ENCODE measurements around the gene OR8B4.
"Not testable (repeated sequence)": the region's sequence is repeated elsewhere in the genome, so short reads cannot be mapped to it uniquely, and the experiment has no call there.

OR8B4 gene

DNA sequence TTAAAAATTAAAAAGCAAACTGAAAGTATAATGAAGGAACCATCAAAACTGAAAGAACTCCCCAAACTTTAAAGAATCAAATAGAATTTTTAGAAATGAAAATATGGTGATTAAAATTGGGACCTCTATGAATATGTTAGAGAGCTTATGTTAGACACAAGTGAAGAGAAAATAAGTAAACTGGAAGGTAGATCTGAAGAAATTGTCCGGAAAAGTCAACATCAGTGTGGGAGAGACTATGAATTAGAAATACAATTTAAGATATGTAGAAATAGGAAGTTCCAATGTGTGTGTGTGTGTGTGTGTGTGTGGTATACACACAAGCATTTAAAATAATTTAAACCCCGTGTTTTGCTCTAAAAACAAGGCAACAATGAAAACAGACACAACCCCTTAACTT lies 4.9 kb upstream of the OR8B4 start:
- TF ChIP-seq FOXK2 (IDR thresholded peaks at IDR 0.05) (no peak), FOXM1 (IDR thresholded peaks at IDR 0.05; ENCODE audit: borderline replicate concordance) (no peak), FOXA1 (IDR thresholded peaks at IDR 0.05) (no peak), TARDBP (IDR thresholded peaks at IDR 0.05) (no peak), CTBP1 (IDR thresholded peaks at IDR 0.05; ENCODE audit: borderline replicate concordance) (no peak)
- POLR2A ChIA-PET: no interaction called here
- CTCF ChIA-PET: interaction anchor here (1.1 kb wide), 1 partner anchor 31 kb away, joined by 3 read pairs; no protein-coding TSS in a partner anchor
- DNase-seq (ENCODE audit: extremely low spot score): no peak

DNA sequence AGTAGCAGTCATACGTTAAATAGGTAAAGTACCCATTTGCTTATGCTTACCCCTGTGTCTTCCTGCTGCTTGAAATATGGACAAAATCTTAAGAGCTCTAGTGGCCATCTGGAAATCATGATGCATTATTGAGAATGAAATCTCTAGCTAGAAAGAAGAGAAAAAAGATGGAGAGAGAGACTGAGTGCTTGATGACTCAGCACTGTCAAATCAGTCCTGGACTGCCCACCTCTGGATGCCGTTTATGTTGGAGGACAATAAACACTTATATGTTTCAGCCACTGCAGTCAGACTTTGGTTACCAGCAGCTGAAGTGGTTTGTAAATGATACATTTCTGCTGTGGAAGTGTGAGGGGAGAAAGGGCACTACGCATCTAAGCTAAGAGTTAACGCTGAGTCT lies 3.6 kb downstream of the OR8B4 start:
- CTCF ChIA-PET: interaction anchor here (0.6 kb wide), 1 partner anchor 359 kb away, joined by 8 read pairs; no protein-coding TSS in a partner anchor

DNA sequence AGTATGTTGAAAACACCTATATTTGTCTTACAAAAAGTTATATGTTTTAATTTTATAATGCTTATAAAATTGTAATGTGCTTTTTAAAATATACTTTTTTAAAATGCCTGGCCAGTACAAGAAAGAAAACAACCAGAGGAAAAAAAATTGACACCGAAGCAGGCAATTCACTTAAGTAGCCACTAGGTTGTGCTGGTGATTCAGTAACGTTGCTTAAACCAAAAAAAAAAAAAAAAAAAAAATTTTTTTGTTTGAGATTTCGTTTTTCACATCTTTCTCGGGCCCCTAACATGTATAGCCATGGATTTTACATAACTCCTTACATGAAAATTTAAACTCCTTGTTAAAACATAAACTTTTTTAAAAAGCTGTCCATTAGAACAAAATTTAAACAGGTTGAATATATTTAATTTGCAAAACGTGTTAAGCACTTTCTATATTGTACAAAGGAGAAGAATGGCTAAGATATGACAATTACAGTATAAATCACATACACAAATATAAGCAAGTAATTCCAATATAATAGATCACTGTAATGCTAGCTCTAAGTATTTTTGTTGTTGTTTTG lies 9.2 kb downstream of the OR8B4 start:
- ChIA-PET POLR2A (no interaction called here), CTCF (interaction anchor here (0.6 to 1.6 kb wide), 4 partner anchors 13 to 209 kb away, joined by 4 to 8 read pairs (median 6); no protein-coding TSS in a partner anchor)
- no peak for DNase-seq (ENCODE audit: extremely low spot score)
- TF ChIP-seq BHLHE40 (IDR thresholded peaks at IDR 0.05; ENCODE audit: borderline replicate concordance): no peak
- TF ChIP-seq ZNF384 (IDR thresholded peaks at IDR 0.05): peak; percentile 86
- no peak for TF ChIP-seq NFRKB (IDR thresholded peaks at IDR 0.05)
- TF ChIP-seq CTBP1 (IDR thresholded peaks at IDR 0.05; ENCODE audit: borderline replicate concordance): no peak

More for the DNA sequence above, 3.6 kb downstream of the OR8B4 start:
- DNase-seq (ENCODE audit: extremely low spot score): no peak
- POLR2A ChIA-PET: no interaction called here
- TF ChIP-seq BHLHE40 (IDR thresholded peaks at IDR 0.05; ENCODE audit: borderline replicate concordance) (no peak), FOXK2 (IDR thresholded peaks at IDR 0.05) (no peak), ZNF384 (IDR thresholded peaks at IDR 0.05) (no peak), HDGF (IDR thresholded peaks at IDR 0.05; ENCODE audit: borderline replicate concordance) (no peak), TARDBP (IDR thresholded peaks at IDR 0.05) (no peak), FOXA1 (IDR thresholded peaks at IDR 0.05) (no peak), ARNT (IDR thresholded peaks at IDR 0.05) (no peak), FOXM1 (IDR thresholded peaks at IDR 0.05; ENCODE audit: borderline replicate concordance) (no peak), LEF1 (IDR thresholded peaks at IDR 0.05; ENCODE audit: borderline replicate concordance) (no peak), ELF4 (IDR thresholded peaks at IDR 0.05) (no peak), NFRKB (IDR thresholded peaks at IDR 0.05) (no peak), SP1 (IDR thresholded peaks at IDR 0.05) (no peak), CTBP1 (IDR thresholded peaks at IDR 0.05; ENCODE audit: borderline replicate concordance) (no peak), SUZ12 (IDR thresholded peaks at IDR 0.05) (no peak), L3MBTL2 (conservative IDR thresholded peaks at IDR 0.05) (no peak)
- TF ChIP-seq, protein P1, sequence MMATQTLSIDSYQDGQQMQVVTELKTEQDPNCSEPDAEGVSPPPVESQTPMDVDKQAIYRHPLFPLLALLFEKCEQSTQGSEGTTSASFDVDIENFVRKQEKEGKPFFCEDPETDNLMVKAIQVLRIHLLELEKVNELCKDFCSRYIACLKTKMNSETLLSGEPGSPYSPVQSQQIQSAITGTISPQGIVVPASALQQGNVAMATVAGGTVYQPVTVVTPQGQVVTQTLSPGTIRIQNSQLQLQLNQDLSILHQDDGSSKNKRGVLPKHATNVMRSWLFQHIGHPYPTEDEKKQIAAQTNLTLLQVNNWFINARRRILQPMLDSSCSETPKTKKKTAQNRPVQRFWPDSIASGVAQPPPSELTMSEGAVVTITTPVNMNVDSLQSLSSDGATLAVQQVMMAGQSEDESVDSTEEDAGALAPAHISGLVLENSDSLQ (IDR thresholded peaks at IDR 0.05): no peak

DNA sequence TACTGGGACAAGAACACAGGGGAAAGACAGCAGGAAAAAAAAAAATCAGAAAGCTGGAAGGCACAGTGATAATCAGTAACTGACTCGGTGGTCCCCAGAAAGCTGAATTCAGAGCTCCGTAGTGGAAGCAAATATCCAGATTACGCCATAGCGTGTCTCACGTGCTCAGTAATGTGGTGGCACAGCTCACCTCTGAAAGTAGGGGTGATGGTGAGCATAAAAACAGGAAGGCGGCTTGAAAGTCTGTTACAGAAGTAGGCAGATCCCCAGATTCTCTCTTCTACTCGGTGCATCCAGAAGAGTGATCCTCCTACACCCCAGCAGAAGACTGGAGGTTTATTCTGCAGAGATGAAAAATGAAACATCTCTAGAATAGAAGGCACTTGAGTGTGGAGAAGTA lies 14.8 kb downstream of the OR8B4 start:
- CTCF ChIA-PET: no interaction called here
- POLR2A ChIA-PET: no interaction called here

DNA sequence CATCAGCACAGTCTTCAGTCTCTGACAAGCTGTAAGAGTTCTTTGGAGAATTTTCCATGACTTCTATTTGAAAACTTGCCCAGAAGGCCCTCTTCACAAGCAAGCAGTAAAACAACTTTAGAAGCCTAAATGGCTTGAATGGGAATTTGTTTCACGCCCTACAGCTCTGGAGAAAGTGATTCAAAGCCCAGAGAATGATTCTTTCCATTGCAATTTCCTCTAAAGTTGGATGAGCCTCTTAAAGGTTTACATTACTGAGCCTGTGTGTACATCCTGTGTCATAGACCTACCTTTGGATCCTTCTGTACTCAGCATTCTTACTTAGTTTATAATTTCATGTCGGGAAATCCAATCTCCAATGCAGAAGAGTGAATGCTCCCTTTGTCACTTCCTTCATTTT lies 19.1 kb downstream of the OR8B4 start:
- no peak for DNase-seq (ENCODE audit: extremely low spot score)
- ChIA-PET POLR2A (no interaction called here), CTCF (no interaction called here)
- TF ChIP-seq BHLHE40 (IDR thresholded peaks at IDR 0.05; ENCODE audit: borderline replicate concordance) (no peak), FOXK2 (IDR thresholded peaks at IDR 0.05) (no peak), LEF1 (IDR thresholded peaks at IDR 0.05; ENCODE audit: borderline replicate concordance) (no peak), SP1 (IDR thresholded peaks at IDR 0.05) (no peak), ARNT (IDR thresholded peaks at IDR 0.05) (no peak), TARDBP (IDR thresholded peaks at IDR 0.05) (no peak), ZNF384 (IDR thresholded peaks at IDR 0.05) (no peak), ELF4 (IDR thresholded peaks at IDR 0.05) (no peak), L3MBTL2 (conservative IDR thresholded peaks at IDR 0.05) (no peak), FOXM1 (IDR thresholded peaks at IDR 0.05; ENCODE audit: borderline replicate concordance) (no peak), HDGF (IDR thresholded peaks at IDR 0.05; ENCODE audit: borderline replicate concordance) (no peak)
- TF ChIP-seq, protein P1 (IDR thresholded peaks at IDR 0.05): no peak

More for the DNA sequence above, 14.8 kb downstream of the OR8B4 start:
- TF ChIP-seq FOXA1 (IDR thresholded peaks at IDR 0.05) (no peak), L3MBTL2 (conservative IDR thresholded peaks at IDR 0.05) (no peak), BHLHE40 (IDR thresholded peaks at IDR 0.05; ENCODE audit: borderline replicate concordance) (no peak), FOXK2 (IDR thresholded peaks at IDR 0.05) (no peak), CTBP1 (IDR thresholded peaks at IDR 0.05; ENCODE audit: borderline replicate concordance) (no peak), FOXM1 (IDR thresholded peaks at IDR 0.05; ENCODE audit: borderline replicate concordance) (no peak)
- DNase-seq (ENCODE audit: extremely low spot score): no peak

DNA sequence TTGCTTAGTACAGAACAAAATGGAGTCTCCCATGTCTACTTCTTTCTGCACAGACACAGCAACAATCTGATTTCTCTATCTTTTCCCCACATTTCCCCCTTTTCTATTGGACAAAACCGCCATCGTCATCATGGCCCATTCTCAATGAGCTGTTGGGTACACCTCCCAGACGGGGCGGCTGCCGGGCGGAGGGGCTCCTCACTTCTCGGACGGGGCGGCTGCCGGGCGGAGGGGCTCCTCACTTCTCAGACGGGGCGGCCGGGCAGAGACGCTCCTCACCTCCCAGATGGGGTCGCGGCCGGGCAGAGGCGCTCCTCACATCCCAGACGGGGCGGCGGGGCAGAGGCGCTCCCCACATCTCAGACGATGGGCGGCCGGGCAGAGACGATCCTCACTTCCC lies 21.5 kb downstream of the OR8B4 start:
- POLR2A ChIA-PET; DNase-seq (ENCODE audit: extremely low spot score): not testable (repeated sequence)
- CTCF ChIA-PET: interaction anchor here (1.9 to 2.3 kb wide), 2 partner anchors 198 to 333 kb away, joined by 5 to 6 read pairs; no protein-coding TSS in a partner anchor

DNA sequence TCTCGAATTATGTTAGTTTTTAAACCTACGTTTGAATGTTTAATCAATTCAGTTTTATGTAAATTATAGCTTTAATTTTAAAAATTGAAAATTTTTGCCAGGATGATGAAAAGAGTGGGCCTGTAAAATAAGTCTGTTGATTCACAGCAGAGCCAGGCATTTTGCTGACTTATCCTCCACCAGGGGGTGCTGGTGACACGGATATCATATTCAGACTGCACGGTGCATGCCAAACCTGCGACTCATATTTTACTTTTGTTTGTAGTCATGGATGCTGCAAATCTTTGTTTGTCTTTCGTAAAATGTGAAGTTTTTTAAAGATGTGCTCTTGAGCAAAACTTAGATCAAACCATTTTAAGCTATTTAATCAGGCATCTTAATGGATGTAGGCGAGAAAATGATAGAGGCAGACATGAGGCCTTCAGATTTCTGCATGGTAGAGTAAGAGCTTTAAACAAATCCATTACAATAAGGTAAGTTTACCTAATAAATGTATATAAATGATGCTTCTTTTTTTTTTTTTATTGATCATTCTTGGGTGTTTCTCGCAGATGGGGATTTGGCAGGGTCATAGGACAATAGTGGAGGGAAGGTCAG lies 22.2 kb downstream of the OR8B4 start:
- POLR2A ChIA-PET: no interaction called here
- TF ChIP-seq NFRKB (IDR thresholded peaks at IDR 0.05): no peak
- no peak for TF ChIP-seq LEF1 (IDR thresholded peaks at IDR 0.05; ENCODE audit: borderline replicate concordance)
- TF ChIP-seq, protein P1 (IDR thresholded peaks at IDR 0.05): no peak
- no peak for TF ChIP-seq ZNF384 (IDR thresholded peaks at IDR 0.05)
- TF ChIP-seq CTBP1 (IDR thresholded peaks at IDR 0.05; ENCODE audit: borderline replicate concordance): no peak
- CTCF ChIA-PET: interaction anchor here (0.6 to 2.3 kb wide), 6 partner anchors 13 to 537 kb away, joined by 3 to 7 read pairs (median 4); no protein-coding TSS in a partner anchor
- DNase-seq (ENCODE audit: extremely low spot score): peak; percentile 55
